22Rv1 (cell line): ENCODE measurements around the gene TP53AIP1.

Experiments used
- ZFX ChIP-seq: fragments of 450-650 bp; IDR thresholded peaks from 2 replicates; pipeline ENCODE4 v1.6.1; 2017; ENCODE audit warnings: antibody characterized with exemption, borderline replicate concordance
- TF ChIP-seq, protein P1 (sequence below): fragments of 450-650 bp; IDR thresholded peaks from 2 replicates; pipeline ENCODE4 v1.5.1; 2017; ENCODE audit warnings: mild to moderate bottlenecking

DNA sequence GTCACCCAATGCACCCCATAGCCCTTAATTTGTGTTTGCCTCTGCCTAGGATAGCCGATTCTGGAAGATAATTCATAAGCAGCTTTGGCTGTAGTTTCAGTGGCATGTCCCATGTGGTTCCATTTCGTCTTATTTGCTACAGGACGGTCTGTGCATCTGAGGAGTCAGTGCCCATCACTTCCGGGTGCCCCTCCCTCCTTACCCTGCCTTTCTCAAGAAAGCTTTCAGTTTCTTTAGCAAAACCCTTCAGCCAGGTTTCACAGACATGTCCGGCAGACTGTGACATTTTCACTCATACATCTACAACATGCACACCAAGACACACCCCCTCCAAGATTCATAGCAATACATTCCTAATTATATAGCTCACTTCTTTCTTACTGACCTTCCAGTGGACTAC lies 14.3 kb downstream of the TP53AIP1 start:
- TF ChIP-seq, protein P1, sequence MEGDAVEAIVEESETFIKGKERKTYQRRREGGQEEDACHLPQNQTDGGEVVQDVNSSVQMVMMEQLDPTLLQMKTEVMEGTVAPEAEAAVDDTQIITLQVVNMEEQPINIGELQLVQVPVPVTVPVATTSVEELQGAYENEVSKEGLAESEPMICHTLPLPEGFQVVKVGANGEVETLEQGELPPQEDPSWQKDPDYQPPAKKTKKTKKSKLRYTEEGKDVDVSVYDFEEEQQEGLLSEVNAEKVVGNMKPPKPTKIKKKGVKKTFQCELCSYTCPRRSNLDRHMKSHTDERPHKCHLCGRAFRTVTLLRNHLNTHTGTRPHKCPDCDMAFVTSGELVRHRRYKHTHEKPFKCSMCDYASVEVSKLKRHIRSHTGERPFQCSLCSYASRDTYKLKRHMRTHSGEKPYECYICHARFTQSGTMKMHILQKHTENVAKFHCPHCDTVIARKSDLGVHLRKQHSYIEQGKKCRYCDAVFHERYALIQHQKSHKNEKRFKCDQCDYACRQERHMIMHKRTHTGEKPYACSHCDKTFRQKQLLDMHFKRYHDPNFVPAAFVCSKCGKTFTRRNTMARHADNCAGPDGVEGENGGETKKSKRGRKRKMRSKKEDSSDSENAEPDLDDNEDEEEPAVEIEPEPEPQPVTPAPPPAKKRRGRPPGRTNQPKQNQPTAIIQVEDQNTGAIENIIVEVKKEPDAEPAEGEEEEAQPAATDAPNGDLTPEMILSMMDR = no peak
- no peak for TF ChIP-seq ZFX
